Small intestine (tissue), 7 donors: ENCODE data around the gene NMRK1. TPM values are rescaled to one million over a fixed set of nuclear protein-coding genes. Genes with fewer than 3 reads are reported as not detected.

Experiments
- DNase-seq, 2 donors: peaks; one replicate each; pipeline versions ENCODE4 v3.0.0 to v3.0.0-alpha.2; 2013
- FAIRE-seq: peaks from 2 replicates; lab custom pipeline; 2012; peaks lifted over from hg19 to GRCh38; lab: Jason Lieb, UNC
- H3K27ac ChIP-seq, 3 donors: one replicate each; pipeline ENCODE4 v1.5.1; 2013; ENCODE audit warnings: low read length in 2 of 3, mild to moderate bottlenecking in 2 of 3, control low read depth in 1 of 3, inconsistent platforms in 1 of 3, low read depth in 1 of 3, moderate library complexity in 1 of 3
- H3K27me3 ChIP-seq, 3 donors: one replicate each; pipeline ENCODE4 v1.6.1; 2013; ENCODE audit warnings: low read length in 3 of 3, inconsistent platforms in 1 of 3; ENCODE audit not compliant: control insufficient read depth in 3 of 3, insufficient read depth in 3 of 3
- H3K36me3 ChIP-seq, 3 donors: one replicate each; pipeline ENCODE4 v1.6.1; 2013; ENCODE audit warnings: low read length in 3 of 3, inconsistent platforms in 1 of 3, low read depth in 1 of 3, mild to moderate bottlenecking in 1 of 3, moderate library complexity in 1 of 3; ENCODE audit not compliant: control insufficient read depth in 3 of 3, insufficient read depth in 2 of 3
- H3K4me1 ChIP-seq, 3 donors: one replicate each; pipeline ENCODE4 v1.6.1; 2013; ENCODE audit warnings: low read length in 2 of 3, inconsistent platforms in 1 of 3, low read depth in 1 of 3, mild to moderate bottlenecking in 1 of 3, moderate library complexity in 1 of 3; ENCODE audit not compliant: control insufficient read depth in 3 of 3, insufficient read depth in 2 of 3
- H3K4me3 ChIP-seq, 3 donors: one replicate each; pipeline ENCODE4 v1.5.1; 2013; ENCODE audit warnings: low read length in 3 of 3, control low read depth in 1 of 3, inconsistent platforms in 1 of 3, low read depth in 1 of 3, mild to moderate bottlenecking in 1 of 3, moderate library complexity in 1 of 3
- H3K9me3 ChIP-seq, 2 donors: one replicate each; pipeline ENCODE4 v1.6.1; 2013; ENCODE audit warnings: low read depth in 1 of 2, low read length in 1 of 2; ENCODE audit not compliant: control insufficient read depth in 2 of 2, insufficient read depth in 1 of 2
- WGBS, 3 donors: extraction: QIAGEN DNeasy Blood & Tissue Kit; methylation state at CpG; one replicate each; pipeline ENCODE4 v1.1.7; 2013; 5-methylcytosine and 5-hydroxymethylcytosine counted together
- polyA plus RNA-seq, 4 donors: library from polyadenylated mRNA; stranded (reverse) in 3 of 4; unstranded in 1 of 4; fragments of 200-250 nt in 3 of 4; fragments of 120-200 nt in 1 of 4; gene quantifications; one replicate each; pipeline versions ENCODE4 v1.2.1 to v1.2.3, GENCODE V29; 2013
- donor health status: healthy with polysubstance abuse.
- donor health status: control.
- donor health status: control.
- donor health status: Bipolar disorder and iron deficiency.
- donor health status: healthy.

The NMRK1 gene
- polyA plus RNA-seq, 4 donors, result 19.9 to 95.7 (median 47.9) TPM

DNA sequence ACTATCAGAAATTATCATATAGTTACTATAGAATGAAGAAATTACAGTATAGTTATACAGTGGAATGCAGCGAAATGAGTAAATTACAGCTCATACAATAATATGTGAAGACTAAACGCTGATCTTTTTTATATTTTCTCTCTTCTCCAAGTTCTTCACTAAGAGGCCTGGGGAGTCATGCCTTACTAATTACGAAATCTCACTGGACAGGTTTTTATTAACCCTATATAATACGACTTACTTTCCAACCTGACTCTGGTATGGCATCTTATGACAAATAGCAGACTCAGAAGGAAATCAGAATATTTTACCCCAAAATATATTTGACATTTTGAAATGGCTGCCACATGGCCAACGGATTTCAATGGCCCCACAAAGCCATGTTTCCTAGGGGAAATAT, 68.9 kb downstream of the NMRK1 start:
- DNase-seq (no peak), FAIRE-seq (no peak)
- no peaks in the 10 kb centered on the region for H3K27me3 ChIP-seq
- H3K9me3 ChIP-seq, result peaks cover 0 to 3% of the 10 kb centered on the region in 2 donors
- H3K36me3 ChIP-seq, result peaks cover 0 to 7% (median 1%) of the 10 kb centered on the region in 3 donors
- H3K4me3 ChIP-seq, result no peak overlapping the region
- no peaks in the 10 kb centered on the region for H3K4me1 ChIP-seq
- WGBS, 3 donors, result 92 to 95% (median 94%) methylated on average over 5 of the region's 5 CpGs
- H3K27ac ChIP-seq, result no peak overlapping the region

DNA sequence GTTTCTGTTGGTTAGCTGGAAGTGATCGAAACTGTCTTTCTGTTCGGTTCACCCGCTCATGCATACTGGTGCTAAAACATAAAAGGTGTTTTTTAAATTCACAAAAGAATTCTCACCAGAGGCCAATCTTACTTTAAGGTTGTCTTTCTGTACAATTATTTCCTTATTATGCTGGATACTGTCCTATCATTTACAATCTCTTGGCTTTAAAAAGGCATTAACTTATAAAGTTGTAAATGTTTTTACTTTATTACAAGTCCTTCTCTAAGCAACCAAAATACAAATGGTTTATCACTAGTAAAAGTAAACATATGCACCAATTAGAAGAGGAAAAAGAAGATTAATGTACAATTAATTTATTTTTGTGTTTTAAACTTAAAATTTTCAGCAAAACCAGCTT, 70.6 kb downstream of the NMRK1 start:
- H3K4me1 ChIP-seq, result no peaks in the 10 kb centered on the region
- DNase-seq, result peak in 1 of 2 donors; percentile 48
- 35 to 60% (median 44%) methylated on average over 3 of the region's 3 CpGs for WGBS, 3 donors
- H3K36me3 ChIP-seq, result peaks cover 0 to 7% (median 1%) of the 10 kb centered on the region in 3 donors
- peak; percentile 88 for FAIRE-seq
- H3K4me3 ChIP-seq, result no peak overlapping the region
- H3K27ac ChIP-seq, result no peak overlapping the region
- no peaks in the 10 kb centered on the region for H3K27me3 ChIP-seq
- H3K9me3 ChIP-seq, result peaks cover 0 to 3% of the 10 kb centered on the region in 2 donors

DNA sequence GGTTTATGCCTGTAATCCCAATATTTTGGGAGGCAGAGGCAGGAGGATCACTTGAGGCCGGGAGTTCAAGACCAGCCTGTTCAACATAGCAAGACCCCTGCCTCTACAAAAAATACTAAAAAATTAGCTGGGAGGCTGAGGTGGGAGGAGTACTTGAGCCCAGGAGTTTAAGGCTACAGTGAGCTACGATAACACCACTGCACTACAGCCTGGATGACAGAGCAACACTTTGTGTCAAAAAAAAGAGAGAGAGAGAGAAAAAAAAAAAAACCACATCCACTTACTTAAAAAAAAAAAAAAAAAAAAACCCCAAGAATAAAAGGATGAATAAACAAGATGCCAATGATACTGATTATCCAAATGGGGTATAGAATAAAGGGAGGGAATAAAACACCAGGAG, 74.2 kb downstream of the NMRK1 start:
- Histone ChIP-seq H3K27me3 (no peaks in the 10 kb centered on the region), H3K36me3 (peaks cover 0 to 10% (median 1%) of the 10 kb centered on the region in 3 donors), H3K9me3 (no peaks in the 10 kb centered on the region), H3K4me1 (no peaks in the 10 kb centered on the region), H3K27ac (no peak overlapping the region), H3K4me3 (no peak overlapping the region)
- DNase-seq (no peak), FAIRE-seq (no peak)
- WGBS, 3 donors, result 76 to 91% (median 87%) methylated on average over 2 of the region's 2 CpGs

Other genes with a start within 250 kb of the NMRK1 start
- gene TRPM6, start 200.2 kb downstream of the NMRK1 start, polyA plus RNA-seq, result 1 to 10 TPM in 3 of 4 donors, under 1 TPM in 1; 0.73 to 5.4 (median 2.1) TPM
- 10 to 100 TPM in 3 of 4 donors, 1 to 10 TPM in 1; 9.5 to 20.8 (median 11.4) TPM for gene C9orf40, start 135.2 kb downstream of the NMRK1 start, polyA plus RNA-seq
- 10 to 100 TPM in 2 of 4 donors, 1 to 10 TPM in 2; 6.8 to 19.4 (median 10.1) TPM for gene CARNMT1, start 59.9 kb downstream of the NMRK1 start, polyA plus RNA-seq
- 10 to 100 TPM; 37.0 to 48.9 (median 43.5) TPM for gene OSTF1, start 359 bp upstream of the NMRK1 start, polyA plus RNA-seq